Globus pallidus (tissue), 1 donor: ENCODE results near the gene OR2F1.
"Not testable (repeated sequence)": the region's sequence is repeated elsewhere in the genome, so short reads cannot be mapped to it uniquely, and the experiment has no call there.

Source experiments
- DNase-seq: peaks from one replicate; pipeline ENCODE4 v3.0.0-alpha.2; 2015; ENCODE audit warnings: low spot score

The OR2F1 gene

GRCh38 chr7:144009361-144009760 is 54.7 kb downstream of the OR2F1 start:
- DNase-seq, result no peak

GRCh38 chr7:144010061-144010460 is 55.4 kb downstream of the OR2F1 start:
- not testable (repeated sequence) for DNase-seq

GRCh38 chr7:144010821-144011220 is 56.2 kb downstream of the OR2F1 start:
- DNase-seq, result not testable (repeated sequence)

GRCh38 chr7:144011458-144012230 is 57.0 kb downstream of the OR2F1 start:
- DNase-seq, result no peak
